K562 (cell line): ENCODE data around the gene ALDH3A2. TPM values are rescaled to one million over a fixed set of nuclear protein-coding genes. Genes with fewer than 3 reads are reported as not detected.

Source experiments
- ATAC-seq: fragments of 200-7000 bp; cut with Tn5 transposase; 3 replicates; pipeline ENCODE4 v1.9.1; 2020; ENCODE audit warnings: moderate library complexity
- BruUV-seq: library from RNA; stranded (reverse); fragments of 400-500 nt; replicated peaks from 2 replicates; lab custom pipeline; 2021; lab: Mats Ljungman, UMichigan
- CTCF ChIA-PET: fragments of 300-600 bp; formaldehyde crosslinking; extraction: SDS; loops from one replicate; lab custom pipeline; 2021; ENCODE audit warnings: low intra/inter-chr PET ratio; lab: Yijun Ruan, JAX
- POLR2A ChIA-PET: fragments of 300-600, 350-650 bp; sonication (Branson Sonifier 250); formaldehyde crosslinking; extraction: SDS; loops from one replicate; lab custom pipeline; 2021; ENCODE audit warnings: antibody characterized with exemption, inconsistent platforms; lab: Yijun Ruan, JAX
- DNase-seq, 4 experiments: peaks; one replicate each; pipeline versions ENCODE4 v3.0.0 to v3.0.0-alpha.2; 2011 to 2018; ENCODE audit warnings: low spot score in 3 of 4, mixed read lengths in 3 of 4; ENCODE audit errors: extremely low read depth in 1 of 4
- FAIRE-seq: peaks from 2 replicates; lab custom pipeline; 2011; peaks lifted over from hg19 to GRCh38; lab: Jason Lieb, UNC
- H2AFZ ChIP-seq: 2 replicates; pipeline ENCODE4 v1.6.0; 2011; ENCODE audit warnings: low read depth, low read length, control low read depth, inconsistent platforms
- H3K27ac ChIP-seq: fragments of 200-600 bp; 3 replicates; pipeline ENCODE4 v1.8.0; 2011; ENCODE audit warnings: low read depth, mild to moderate bottlenecking, control low read depth, inconsistent platforms, low read length, moderate library complexity, mixed read lengths; ENCODE audit errors: extremely low read depth
- H3K27me3 ChIP-seq, 2 experiments: fragments of 300-600 bp in 1 of 2; 2 replicates in 1 of 2; 3 replicates in 1 of 2; pipeline versions ENCODE4 v1.6.0 to v1.8.0; 2011; ENCODE audit warnings: inconsistent platforms in 2 of 2, low read length in 2 of 2, mild to moderate bottlenecking in 1 of 2, mixed read lengths in 1 of 2, moderate library complexity in 1 of 2; ENCODE audit not compliant: control insufficient read depth in 2 of 2, insufficient read depth in 2 of 2
- H3K36me3 ChIP-seq: fragments of 300-600 bp; 3 replicates; pipeline ENCODE4 v1.8.0; 2011; ENCODE audit warnings: mild to moderate bottlenecking, low read length, inconsistent platforms; ENCODE audit not compliant: control insufficient read depth, insufficient read depth
- H3K4me1 ChIP-seq, 2 experiments: fragments of 200-600 bp in 1 of 2; replicated peaks in 1 of 2; 2 replicates in 1 of 2; 3 replicates in 1 of 2; pipeline versions ENCODE4 v1.5.1 to v1.8.0; 2011; ENCODE audit warnings: inconsistent platforms in 2 of 2, low read length in 2 of 2, mild to moderate bottlenecking in 1 of 2, mixed read lengths in 1 of 2, moderate library complexity in 1 of 2; ENCODE audit not compliant: control insufficient read depth in 2 of 2, insufficient read depth in 2 of 2
- H3K4me2 ChIP-seq: 2 replicates; pipeline ENCODE4 v1.6.1; 2011; ENCODE audit warnings: low read length, control low read depth, inconsistent platforms, mixed read lengths; ENCODE audit not compliant: insufficient read depth
- H3K4me3 ChIP-seq: fragments of 200-600 bp; sonication (generic), shearing (Covaris generic); 2 replicates; pipeline ENCODE4 v1.5.1; 2016; ENCODE audit warnings: control low read depth, inconsistent platforms
- H3K79me2 ChIP-seq: fragments of 200-600 bp; 3 replicates; pipeline ENCODE4 v1.8.0; 2011; ENCODE audit warnings: low read length, inconsistent platforms; ENCODE audit not compliant: control insufficient read depth, insufficient read depth
- H3K9ac ChIP-seq, 2 experiments: 2 replicates each; pipeline versions ENCODE4 v1.6.0 to v1.6.1; 2011; ENCODE audit warnings: low read depth in 2 of 2, low read length in 2 of 2, control low read depth in 1 of 2, inconsistent platforms in 1 of 2, mild to moderate bottlenecking in 1 of 2, mixed read lengths in 1 of 2; ENCODE audit not compliant: insufficient read depth in 1 of 2
- H3K9me1 ChIP-seq: one replicate; pipeline ENCODE4 v1.6.0; 2011; ENCODE audit warnings: inconsistent platforms, mild to moderate bottlenecking, low read length, moderate library complexity; ENCODE audit not compliant: control insufficient read depth, insufficient read depth
- H3K9me3 ChIP-seq: replicated peaks from 2 replicates; pipeline ENCODE4 v1.5.1; 2011; ENCODE audit warnings: low read depth, low read length, inconsistent platforms; ENCODE audit not compliant: control insufficient read depth, insufficient read depth
- H4K20me1 ChIP-seq: replicated peaks from 2 replicates; pipeline ENCODE4 v1.6.1; 2011; ENCODE audit warnings: low read length, inconsistent platforms, mixed read lengths; ENCODE audit not compliant: control insufficient read depth, insufficient read depth
- CHD1 ChIP-seq: fragments of 200-600 bp; sonication (generic); IDR thresholded peaks from one replicate; pipeline ENCODE4 v1.6.1; 2012; ENCODE audit warnings: mild to moderate bottlenecking, moderate library complexity, low read length, inconsistent platforms
- ELK1 ChIP-seq: sonication (generic); formaldehyde crosslinking; IDR thresholded peaks from 2 replicates; pipeline ENCODE4 v1.8.1; 2022; ENCODE audit warnings: missing genetic modification reagents
- FOXJ3 ChIP-seq: sonication (generic); formaldehyde crosslinking; IDR thresholded peaks from 2 replicates; pipeline ENCODE4 v1.4.0; 2020; ENCODE audit warnings: mild to moderate bottlenecking, missing genetic modification reagents
- FOXP4 ChIP-seq: sonication (generic); formaldehyde crosslinking; IDR thresholded peaks from 2 replicates; pipeline ENCODE4 v1.8.0; 2022; ENCODE audit warnings: mild to moderate bottlenecking, missing genetic modification reagents, borderline replicate concordance
- HDAC2 ChIP-seq: fragments of 450-650 bp; IDR thresholded peaks from 2 replicates; pipeline ENCODE4 v1.6.1; 2016; ENCODE audit warnings: mild to moderate bottlenecking
- KLF13 ChIP-seq: fragments of 450-650 bp; IDR thresholded peaks from 2 replicates; pipeline ENCODE4 v1.6.1; 2016; ENCODE audit warnings: missing genetic modification characterization, low read depth, mild to moderate bottlenecking, missing compliant biosample characterization, moderate library complexity, borderline replicate concordance
- L3MBTL2 ChIP-seq: fragments of 450-650 bp; IDR thresholded peaks from 2 replicates; pipeline ENCODE4 v1.6.1; 2016; ENCODE audit warnings: mild to moderate bottlenecking, moderate library complexity
- NBN ChIP-seq: fragments of 450-650 bp; IDR thresholded peaks from 2 replicates; pipeline ENCODE4 v1.6.1; 2016; ENCODE audit warnings: low read depth, mild to moderate bottlenecking
- RUNX1 ChIP-seq: sonication (generic); IDR thresholded peaks from 2 replicates; pipeline ENCODE4 v1.6.1; 2016; ENCODE audit warnings: antibody characterized with exemption, low read depth
- SMARCA5 ChIP-seq: fragments of 450-650 bp; IDR thresholded peaks from 2 replicates; pipeline ENCODE4 v1.6.1; 2016
- TEAD2 ChIP-seq: fragments of 450-650 bp; IDR thresholded peaks from 2 replicates; pipeline ENCODE4 v1.6.1; 2016; ENCODE audit warnings: missing genetic modification characterization, control low read depth, missing compliant biosample characterization
- ZNF175 ChIP-seq: fragments of 200-800 bp; sonication (Bioruptor generic); IDR thresholded peaks from 2 replicates; pipeline ENCODE4 v1.6.1; 2016; ENCODE audit warnings: low read depth, mild to moderate bottlenecking, missing genetic modification characterization, missing compliant biosample characterization
- ZNF695 ChIP-seq: fragments of 450-650 bp; formaldehyde crosslinking; IDR thresholded peaks from 2 replicates; pipeline ENCODE4 v1.4.0; 2020; ENCODE audit warnings: mild to moderate bottlenecking, moderate library complexity
- WGBS: fragments of 100-300 bp; shearing (Covaris generic); methylation state at CpG from one replicate; pipeline ENCODE4 v1.1.6; 2016; ENCODE audit warnings: low coverage, mixed read lengths; ENCODE audit not compliant: insufficient coverage; ENCODE audit errors: missing lambda C conversion rate; 5-methylcytosine and 5-hydroxymethylcytosine counted together
- in situ Hi-C: fragments of 300-500 bp; cut with MboI; formaldehyde crosslinking; loops from 4 replicates; pipeline ENCODE4 v1.15.0; 2018; ENCODE audit warnings: inconsistent platforms, mixed read lengths
- intact Hi-C: fragments of 100-400 bp; cut with micrococcal nuclease; formaldehyde crosslinking; loops from 2 replicates; pipeline ENCODE4 v1.14.2; 2022
- polyA plus RNA-seq, 8 experiments: library from polyadenylated mRNA; depleted of rRNA in 4 of 8; stranded (reverse) in 5 of 8; unstranded in 3 of 8; fragments of >200 nt; fragmentation: Nextera tagmentation in 2 of 8; fragmentation: Illumina TruSeq in 1 of 8; extraction: Ambion mirVana in 2 of 8; extraction: Trizol in 1 of 8; gene quantifications; 2 replicates each; pipeline versions ENCODE4 v1.2.1 to v1.2.3, GENCODE V29; 2011 to 2014; ENCODE audit warnings: inconsistent platforms in 1 of 8, missing spikeins in 1 of 8
- total RNA-seq, 7 experiments: library from RNA; depleted of rRNA in 6 of 7; stranded (reverse); fragments of >200 nt in 6 of 7; fragmentation: Illumina TruSeq in 2 of 7; extraction: Trizol in 2 of 7; gene quantifications; 2 replicates each; pipeline versions ENCODE4 v1.2.1 to v1.2.3, GENCODE V29; 2011 to 2021; ENCODE audit warnings: low replicate concordance in 1 of 7

Gene ALDH3A2
- total and polyA plus RNA-seq, 9 of the 15 experiments (the other 6 are each of a cell fraction or from before 2014, with no cell fraction given) = 0.01 to 0.78 (median 0.12) TPM; not detected in 5

- no TSS peak for BruUV-seq
These were observed 18.5 kb upstream of the ALDH3A2 start for GRCh38 chr17:19630035-19630434.

More at GRCh38 chr17:19630035-19630434, 18.5 kb upstream of the ALDH3A2 start:
- no peaks in the 10 kb centered on the region for H3K27me3 ChIP-seq
- H4K20me1 ChIP-seq = no peaks in the 10 kb centered on the region
- H3K79me2 ChIP-seq = no peaks in the 10 kb centered on the region
- no peak overlapping the region for H3K4me3 ChIP-seq
- no peak overlapping the region for H2AFZ ChIP-seq
- H3K9ac ChIP-seq = no peak overlapping the region
- TF ChIP-seq ZNF175 (CRISPR knock-in tag) (no peak), FOXJ3 (CRISPR knock-in tag) (no peak), KLF13 (tag) (no peak), L3MBTL2 (no peak), FOXP4 (no peak), ZNF695 (CRISPR knock-in tag) (no peak), NBN (no peak), RUNX1 (no peak), ELK1 (no peak), CHD1 (no peak), SMARCA5 (no peak), TEAD2 (tag) (no peak), HDAC2 (no peak)
- TF ChIP-seq, all 486 proteins: peak for 0
- FAIRE-seq (no peak), DNase-seq (no peak), ATAC-seq (no peak)
- Histone ChIP-seq H3K27ac (no peak overlapping the region), H3K9me3 (no peaks in the 10 kb centered on the region), H3K4me2 (no peak overlapping the region), H3K4me1 (no peaks in the 10 kb centered on the region), H3K9me1 (no peaks in the 10 kb centered on the region), H3K36me3 (no peaks in the 10 kb centered on the region)
- ChIA-PET POLR2A (no interaction called here), CTCF (no interaction called here)
- WGBS = 0% methylated on average over 4 of the region's 4 CpGs
- intact Hi-C loops = no loop called here
- in situ Hi-C loops = no loop called here
